ENCODE results near the gene HOXA9.

DNA sequence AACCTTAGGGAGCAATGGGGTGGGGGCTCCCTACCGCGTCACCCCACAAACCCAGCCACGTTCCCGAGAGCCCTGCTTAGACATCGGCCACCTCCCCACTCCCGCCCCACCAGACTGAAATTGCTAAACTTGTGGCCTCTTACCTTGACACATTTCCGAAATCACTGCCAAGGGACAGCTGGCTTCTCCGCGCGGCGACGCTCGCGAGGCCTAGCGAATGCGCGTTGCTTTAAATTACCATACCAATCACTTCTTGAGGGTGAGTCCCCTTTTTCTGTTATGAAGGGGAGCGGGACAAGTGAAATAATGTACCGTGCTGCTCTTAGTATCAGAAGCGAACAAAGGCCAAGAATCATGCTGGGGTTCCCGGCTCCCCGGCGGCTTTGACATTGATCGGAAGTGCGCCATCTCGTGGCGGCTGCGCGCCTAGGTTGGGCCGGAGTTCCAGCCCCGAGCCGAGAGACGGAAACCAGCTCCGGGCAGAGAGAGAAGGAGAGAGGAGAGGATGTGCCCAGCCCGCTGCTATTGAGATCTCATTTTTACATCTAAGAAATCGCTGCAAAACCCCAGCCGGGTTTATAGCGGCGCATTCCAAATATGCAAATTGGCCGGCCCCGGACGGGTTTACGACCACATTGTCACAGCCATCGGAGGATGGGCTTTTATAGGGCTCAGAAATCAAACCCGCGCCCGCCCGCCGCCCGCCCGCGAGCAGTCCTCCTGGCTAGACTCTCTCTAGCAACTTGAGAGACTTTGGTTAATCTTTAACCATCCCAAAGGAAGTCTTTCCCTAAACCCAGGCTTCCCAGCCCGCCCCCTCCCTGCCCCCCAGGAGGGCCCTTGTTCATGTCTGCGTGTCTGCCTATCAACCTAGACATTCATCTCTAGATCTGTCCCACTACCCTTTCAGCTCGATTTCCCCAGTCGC, 14.4 kb upstream of the HOXA9 start:
- TF ChIP-seq, protein P1, sequence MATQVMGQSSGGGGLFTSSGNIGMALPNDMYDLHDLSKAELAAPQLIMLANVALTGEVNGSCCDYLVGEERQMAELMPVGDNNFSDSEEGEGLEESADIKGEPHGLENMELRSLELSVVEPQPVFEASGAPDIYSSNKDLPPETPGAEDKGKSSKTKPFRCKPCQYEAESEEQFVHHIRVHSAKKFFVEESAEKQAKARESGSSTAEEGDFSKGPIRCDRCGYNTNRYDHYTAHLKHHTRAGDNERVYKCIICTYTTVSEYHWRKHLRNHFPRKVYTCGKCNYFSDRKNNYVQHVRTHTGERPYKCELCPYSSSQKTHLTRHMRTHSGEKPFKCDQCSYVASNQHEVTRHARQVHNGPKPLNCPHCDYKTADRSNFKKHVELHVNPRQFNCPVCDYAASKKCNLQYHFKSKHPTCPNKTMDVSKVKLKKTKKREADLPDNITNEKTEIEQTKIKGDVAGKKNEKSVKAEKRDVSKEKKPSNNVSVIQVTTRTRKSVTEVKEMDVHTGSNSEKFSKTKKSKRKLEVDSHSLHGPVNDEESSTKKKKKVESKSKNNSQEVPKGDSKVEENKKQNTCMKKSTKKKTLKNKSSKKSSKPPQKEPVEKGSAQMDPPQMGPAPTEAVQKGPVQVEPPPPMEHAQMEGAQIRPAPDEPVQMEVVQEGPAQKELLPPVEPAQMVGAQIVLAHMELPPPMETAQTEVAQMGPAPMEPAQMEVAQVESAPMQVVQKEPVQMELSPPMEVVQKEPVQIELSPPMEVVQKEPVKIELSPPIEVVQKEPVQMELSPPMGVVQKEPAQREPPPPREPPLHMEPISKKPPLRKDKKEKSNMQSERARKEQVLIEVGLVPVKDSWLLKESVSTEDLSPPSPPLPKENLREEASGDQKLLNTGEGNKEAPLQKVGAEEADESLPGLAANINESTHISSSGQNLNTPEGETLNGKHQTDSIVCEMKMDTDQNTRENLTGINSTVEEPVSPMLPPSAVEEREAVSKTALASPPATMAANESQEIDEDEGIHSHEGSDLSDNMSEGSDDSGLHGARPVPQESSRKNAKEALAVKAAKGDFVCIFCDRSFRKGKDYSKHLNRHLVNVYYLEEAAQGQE (IDR thresholded peaks at IDR 0.05), result no peak
- TF ChIP-seq, protein P2, sequence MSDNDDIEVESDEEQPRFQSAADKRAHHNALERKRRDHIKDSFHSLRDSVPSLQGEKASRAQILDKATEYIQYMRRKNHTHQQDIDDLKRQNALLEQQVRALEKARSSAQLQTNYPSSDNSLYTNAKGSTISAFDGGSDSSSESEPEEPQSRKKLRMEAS (IDR thresholded peaks at IDR 0.05), result no peak
